ENCODE results near the gene POLE. TPM values are rescaled to one million over a fixed set of nuclear protein-coding genes. Genes with fewer than 3 reads are reported as not detected.

POLE gene
- total and polyA plus RNA-seq, 8 donors = 7.2 to 45.7 (median 16.0) TPM

DNA sequence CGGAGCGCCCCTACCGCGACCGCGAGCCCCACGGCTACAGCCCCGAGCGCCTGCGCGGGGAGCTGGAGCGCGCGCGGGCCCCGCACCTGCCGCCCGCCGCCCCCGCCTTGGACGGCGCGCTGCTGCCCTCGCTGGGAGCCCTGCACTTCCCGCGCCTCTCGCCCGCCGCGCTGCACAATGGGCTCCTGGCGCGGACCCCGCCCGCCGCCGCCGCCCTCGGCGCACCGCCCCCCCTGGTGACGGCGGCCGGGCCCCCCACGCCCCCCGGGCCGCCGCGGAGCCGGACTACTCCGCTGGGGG lies 103.8 kb downstream of the POLE start:
- 89 to 93% methylated on average over 25 to 50 of the region's 50 CpGs for WGBS, 2 donors
- TF ChIP-seq, protein P1, sequence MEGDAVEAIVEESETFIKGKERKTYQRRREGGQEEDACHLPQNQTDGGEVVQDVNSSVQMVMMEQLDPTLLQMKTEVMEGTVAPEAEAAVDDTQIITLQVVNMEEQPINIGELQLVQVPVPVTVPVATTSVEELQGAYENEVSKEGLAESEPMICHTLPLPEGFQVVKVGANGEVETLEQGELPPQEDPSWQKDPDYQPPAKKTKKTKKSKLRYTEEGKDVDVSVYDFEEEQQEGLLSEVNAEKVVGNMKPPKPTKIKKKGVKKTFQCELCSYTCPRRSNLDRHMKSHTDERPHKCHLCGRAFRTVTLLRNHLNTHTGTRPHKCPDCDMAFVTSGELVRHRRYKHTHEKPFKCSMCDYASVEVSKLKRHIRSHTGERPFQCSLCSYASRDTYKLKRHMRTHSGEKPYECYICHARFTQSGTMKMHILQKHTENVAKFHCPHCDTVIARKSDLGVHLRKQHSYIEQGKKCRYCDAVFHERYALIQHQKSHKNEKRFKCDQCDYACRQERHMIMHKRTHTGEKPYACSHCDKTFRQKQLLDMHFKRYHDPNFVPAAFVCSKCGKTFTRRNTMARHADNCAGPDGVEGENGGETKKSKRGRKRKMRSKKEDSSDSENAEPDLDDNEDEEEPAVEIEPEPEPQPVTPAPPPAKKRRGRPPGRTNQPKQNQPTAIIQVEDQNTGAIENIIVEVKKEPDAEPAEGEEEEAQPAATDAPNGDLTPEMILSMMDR (IDR thresholded peaks at IDR 0.05) = no peak
- Histone ChIP-seq H3K36me3 (peaks cover 0 to 4% (median 0%) of the 10 kb centered on the region in 3 donors), H3K9me3 (no peaks in the 10 kb centered on the region), H3K4me1 (no peaks in the 10 kb centered on the region), H3K27ac (no peak overlapping the region), H3K4me3 (no peak overlapping the region), H3K27me3 (no peaks in the 10 kb centered on the region)
- intact Hi-C loops (cut with DNase I) = no loop called here
- ATAC-seq (no peak), DNase-seq (peak in 1 of 6 donors; percentile 26), FAIRE-seq (no peak)

DNA sequence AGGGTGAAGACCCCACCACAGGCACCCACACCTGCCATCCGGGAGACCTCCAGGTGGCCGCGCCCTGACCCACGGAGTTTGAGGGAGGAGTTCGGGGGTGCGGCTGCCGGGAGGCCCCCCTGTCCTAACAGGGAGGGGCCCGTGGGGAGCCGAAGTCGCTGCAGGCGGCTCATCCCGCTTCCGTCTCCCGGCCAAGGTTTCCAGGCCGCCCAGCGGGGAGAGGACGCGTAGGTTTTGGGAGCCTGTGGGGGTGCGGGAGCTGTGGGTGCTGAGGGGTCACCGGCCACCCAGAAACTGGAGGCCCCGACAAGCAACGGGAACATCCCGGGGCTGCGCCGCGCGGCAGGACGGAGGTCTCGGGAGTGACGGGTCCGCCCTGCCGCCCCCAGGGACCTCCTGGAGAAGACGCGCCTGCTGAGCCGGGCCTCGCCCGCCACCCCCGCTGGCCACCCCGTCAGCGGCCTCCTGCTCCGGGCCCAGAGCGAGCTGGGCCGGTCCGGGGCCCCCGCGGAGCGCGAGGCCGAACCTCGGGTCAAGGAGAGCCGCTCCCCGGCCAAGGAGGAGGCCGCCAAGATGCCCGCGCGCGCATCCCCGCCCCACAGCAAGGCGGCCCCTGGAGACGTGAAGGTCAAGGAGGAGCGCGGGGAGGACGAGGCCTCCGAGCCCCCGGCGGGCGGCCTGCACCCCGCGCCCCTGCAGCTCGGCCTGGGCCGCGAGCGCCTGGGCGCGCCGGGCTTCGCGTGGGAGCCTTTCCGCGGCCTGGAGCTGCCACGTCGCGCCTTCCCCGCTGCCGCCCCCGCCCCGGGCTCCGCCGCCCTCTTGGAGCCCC lies 104.3 kb downstream of the POLE start:
- WGBS, 2 donors = 92 to 94% methylated on average over 83 to 89 of the region's 89 CpGs
- intact Hi-C loops (cut with DNase I) = no loop called here
- no peaks in the 10 kb centered on the region for H3K9me3 ChIP-seq
- peaks cover 0 to 4% (median 0%) of the 10 kb centered on the region in 3 donors for H3K36me3 ChIP-seq
- no peak for ATAC-seq
- H3K4me1 ChIP-seq = no peaks in the 10 kb centered on the region
- H3K27ac ChIP-seq = no peak overlapping the region
- DNase-seq = peak in 2 of 6 donors; percentile 32 to 69
- no peak overlapping the region for H3K4me3 ChIP-seq
- TF ChIP-seq, protein P1 (IDR thresholded peaks at IDR 0.05) = no peak
- H3K27me3 ChIP-seq = no peaks in the 10 kb centered on the region
- FAIRE-seq = no peak

DNA sequence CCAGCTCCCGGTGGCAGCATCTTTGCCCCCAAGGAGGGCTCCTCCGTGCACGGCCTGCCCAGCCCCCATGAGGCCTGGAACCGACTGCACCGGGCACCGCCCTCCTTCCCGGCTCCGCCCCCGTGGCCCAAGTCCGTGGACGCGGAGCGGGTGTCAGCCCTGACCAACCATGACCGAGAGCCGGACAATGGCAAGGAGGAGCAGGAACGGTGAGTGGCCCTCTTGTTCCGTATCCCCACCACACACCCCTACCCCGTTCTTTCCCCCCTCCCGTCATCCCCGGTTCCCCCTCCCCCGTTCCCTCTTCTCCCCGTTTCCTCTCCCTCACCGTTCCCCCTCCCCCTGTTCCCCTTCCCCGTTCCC lies 105.1 kb downstream of the POLE start:
- no peak for DNase-seq
- Histone ChIP-seq H3K27ac (no peak overlapping the region), H3K4me3 (no peak overlapping the region), H3K36me3 (peaks cover 0 to 6% (median 0%) of the 10 kb centered on the region in 3 donors), H3K9me3 (no peaks in the 10 kb centered on the region), H3K4me1 (no peaks in the 10 kb centered on the region), H3K27me3 (no peaks in the 10 kb centered on the region)
- WGBS, 2 donors = 80 to 90% methylated on average over 17 to 24 of the region's 24 CpGs
- peak in 2 of 4 donors; percentile 7 to 34 for ATAC-seq
- FAIRE-seq = no peak
- intact Hi-C loops (cut with DNase I) = no loop called here
- TF ChIP-seq, protein P1 (IDR thresholded peaks at IDR 0.05) = no peak

DNA sequence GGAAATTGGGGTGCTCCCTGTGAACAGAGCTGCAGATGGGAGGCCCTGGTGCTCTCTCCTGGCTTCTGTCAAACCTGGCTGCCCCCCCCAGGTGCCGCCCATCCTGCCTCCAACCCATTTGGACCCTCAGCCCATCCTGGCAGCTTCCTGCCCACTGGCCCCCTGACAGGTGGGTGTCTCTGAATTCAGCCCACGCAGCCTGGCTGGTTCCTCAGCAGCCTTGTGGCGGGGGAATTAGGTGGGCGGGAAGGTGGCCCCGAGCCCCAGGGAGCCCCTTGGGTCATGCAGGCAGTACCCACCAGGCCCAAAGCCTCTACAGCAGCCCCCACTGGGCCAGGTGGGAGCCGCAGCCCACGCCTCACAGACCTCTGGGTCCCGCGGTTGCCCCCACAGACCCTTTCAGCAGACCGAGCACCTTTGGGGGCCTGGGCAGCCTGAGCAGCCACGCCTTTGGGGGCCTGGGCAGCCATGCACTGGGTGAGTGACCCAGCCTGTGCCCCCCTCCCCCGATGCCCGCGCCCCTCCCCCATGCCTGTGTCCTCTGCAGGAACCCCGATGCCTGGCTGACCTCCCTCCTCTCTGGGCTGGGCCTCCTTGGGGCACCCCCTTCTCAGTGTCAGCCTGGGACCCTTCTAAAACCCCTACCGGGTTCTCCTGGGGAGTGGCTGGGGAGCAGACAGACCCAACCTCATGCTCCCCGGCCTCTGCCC lies 105.6 kb downstream of the POLE start:
- FAIRE-seq = no peak
- WGBS, 2 donors = 89 to 93% methylated on average over 15 to 17 of the region's 17 CpGs
- no peaks in the 10 kb centered on the region for H3K9me3 ChIP-seq
- H3K36me3 ChIP-seq = peaks cover 0 to 12% (median 0%) of the 10 kb centered on the region in 3 donors
- ATAC-seq = no peak
- intact Hi-C loops (cut with DNase I) = no loop called here
- peak in 2 of 6 donors; percentile 29 to 75 for DNase-seq
- no peaks in the 10 kb centered on the region for H3K4me1 ChIP-seq
- no peak overlapping the region for H3K27ac ChIP-seq
- TF ChIP-seq, protein P1 (IDR thresholded peaks at IDR 0.05) = no peak
- H3K4me3 ChIP-seq = no peak overlapping the region
- no peaks in the 10 kb centered on the region for H3K27me3 ChIP-seq
